Measurements from ENCODE around the gene RPEL1.
"Not testable (repeated sequence)": the region's sequence is repeated elsewhere in the genome, so short reads cannot be mapped to it uniquely, and the experiment has no call there.

Gene RPEL1

GRCh38 chr10:103245587-103245986 is at the start of gene RPEL1:
Gene RPEL1 (plus strand): TSS chr10:103245887. CDS start chr10:103245997, 110 bp downstream.
- not testable (repeated sequence) for DNase-seq

GRCh38 chr10:103196516-103196915 is 49.2 kb upstream of the RPEL1 start:
- DNase-seq, result no peak

- no peak for DNase-seq
These were observed 48.5 kb upstream of the RPEL1 start for GRCh38 chr10:103197174-103197573.

- no peak for DNase-seq
These were observed 47.8 kb upstream of the RPEL1 start for GRCh38 chr10:103197903-103198302.

GRCh38 chr10:103198648-103199047 is 47.0 kb upstream of the RPEL1 start:
- DNase-seq, result no peak

- no peak for DNase-seq
These were observed 46.2 kb upstream of the RPEL1 start for GRCh38 chr10:103199488-103199887.

GRCh38 chr10:103202319-103202718 is 43.4 kb upstream of the RPEL1 start:
- no peak for DNase-seq

GRCh38 chr10:103203466-103203865 is 42.2 kb upstream of the RPEL1 start:
- no peak for DNase-seq

- no peak for DNase-seq
These were observed 41.1 kb upstream of the RPEL1 start for GRCh38 chr10:103204353-103205255.

GRCh38 chr10:103205401-103205800 is 40.3 kb upstream of the RPEL1 start:
- DNase-seq, result not testable (repeated sequence)

GRCh38 chr10:103206715-103207114 is 39.0 kb upstream of the RPEL1 start:
- not testable (repeated sequence) for DNase-seq

GRCh38 chr10:103207141-103207540 is 38.5 kb upstream of the RPEL1 start:
- no peak for DNase-seq

GRCh38 chr10:103207643-103208042 is 38.0 kb upstream of the RPEL1 start:
- not testable (repeated sequence) for DNase-seq

GRCh38 chr10:103210262-103210661 is 35.4 kb upstream of the RPEL1 start:
- DNase-seq, result not testable (repeated sequence)

- no peak for DNase-seq
These were observed 30.1 kb upstream of the RPEL1 start for GRCh38 chr10:103215601-103216000.

- DNase-seq, result not testable (repeated sequence)
These were observed 29.3 kb upstream of the RPEL1 start for GRCh38 chr10:103216362-103216761.

GRCh38 chr10:103224133-103224532 is 21.6 kb upstream of the RPEL1 start:
- DNase-seq, result no peak

- not testable (repeated sequence) for DNase-seq
These were observed 21.0 kb upstream of the RPEL1 start for GRCh38 chr10:103224721-103225120.

- no peak for DNase-seq
These were observed 19.7 kb upstream of the RPEL1 start for GRCh38 chr10:103225939-103226338.

GRCh38 chr10:103227416-103227815 is 18.3 kb upstream of the RPEL1 start:
- no peak for DNase-seq

GRCh38 chr10:103231047-103231551 is 14.6 kb upstream of the RPEL1 start:
- no peak for DNase-seq

GRCh38 chr10:103232131-103232673 is 13.5 kb upstream of the RPEL1 start:
- no peak for DNase-seq

GRCh38 chr10:103232772-103233488 is 12.8 kb upstream of the RPEL1 start:
- no peak for DNase-seq

Data from DMS 273 treated with DMSO at 0.1 percent for 48 hours (cell line).